ENCODE results near the gene ADD3.
A peak's percentile ranks its signal among the peaks of the same experiment; 100 is the strongest.

The ADD3 gene, protein sequence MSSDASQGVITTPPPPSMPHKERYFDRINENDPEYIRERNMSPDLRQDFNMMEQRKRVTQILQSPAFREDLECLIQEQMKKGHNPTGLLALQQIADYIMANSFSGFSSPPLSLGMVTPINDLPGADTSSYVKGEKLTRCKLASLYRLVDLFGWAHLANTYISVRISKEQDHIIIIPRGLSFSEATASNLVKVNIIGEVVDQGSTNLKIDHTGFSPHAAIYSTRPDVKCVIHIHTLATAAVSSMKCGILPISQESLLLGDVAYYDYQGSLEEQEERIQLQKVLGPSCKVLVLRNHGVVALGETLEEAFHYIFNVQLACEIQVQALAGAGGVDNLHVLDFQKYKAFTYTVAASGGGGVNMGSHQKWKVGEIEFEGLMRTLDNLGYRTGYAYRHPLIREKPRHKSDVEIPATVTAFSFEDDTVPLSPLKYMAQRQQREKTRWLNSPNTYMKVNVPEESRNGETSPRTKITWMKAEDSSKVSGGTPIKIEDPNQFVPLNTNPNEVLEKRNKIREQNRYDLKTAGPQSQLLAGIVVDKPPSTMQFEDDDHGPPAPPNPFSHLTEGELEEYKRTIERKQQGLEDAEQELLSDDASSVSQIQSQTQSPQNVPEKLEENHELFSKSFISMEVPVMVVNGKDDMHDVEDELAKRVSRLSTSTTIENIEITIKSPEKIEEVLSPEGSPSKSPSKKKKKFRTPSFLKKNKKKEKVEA

GRCh38 chr10:110007701-110008517 lies at the start of gene ADD3:
ADD3 (plus strand) TSS chr10:110007984; CDS start chr10:110100654, 92,670 bp downstream.
- DNase-seq: peak; percentile 96

GRCh38 chr10:109958059-109958458 lies 49.7 kb upstream of the ADD3 start:
- no peak for DNase-seq

DNA sequence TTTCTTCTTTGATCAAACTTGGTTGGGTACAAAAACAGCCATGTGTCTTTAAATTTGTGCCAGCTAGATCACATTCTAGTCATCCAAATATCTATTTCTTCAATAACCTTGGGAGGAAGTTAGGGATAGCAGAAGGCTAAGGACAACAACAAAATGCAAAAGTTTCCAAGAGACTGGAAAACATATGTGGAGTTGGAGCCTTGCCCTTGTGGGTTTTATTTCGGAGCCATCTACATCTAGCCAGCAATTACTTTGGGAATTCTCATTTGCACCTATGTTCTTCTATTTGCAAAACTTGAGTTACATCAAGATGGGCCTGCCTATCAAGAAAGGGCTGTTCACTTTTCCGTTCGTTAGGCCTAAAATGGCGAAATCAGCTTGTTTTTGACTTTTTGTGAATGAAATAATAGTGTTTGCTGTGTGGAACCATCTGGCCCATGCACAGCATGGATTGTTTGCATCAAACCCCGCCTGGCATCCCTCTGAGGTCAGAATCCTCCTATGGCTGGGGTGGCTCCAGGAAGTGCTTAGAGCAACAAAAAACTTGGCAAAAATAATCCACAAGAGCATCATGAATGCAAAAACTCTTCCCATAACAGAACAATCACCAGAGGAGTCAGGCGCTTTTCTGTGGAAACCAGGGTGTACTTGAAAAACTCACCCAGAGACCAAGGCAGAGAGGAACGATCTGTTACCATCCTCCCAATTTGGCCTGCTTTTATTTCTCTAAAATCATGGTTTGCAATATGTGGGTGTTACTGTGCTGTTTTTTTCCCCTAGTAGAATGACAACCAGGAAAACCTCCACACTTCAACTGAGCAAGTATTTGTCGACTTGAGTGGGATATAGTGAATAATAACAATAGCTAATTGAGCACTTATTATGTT lies 48.3 kb upstream of the ADD3 start:
- no peak for DNase-seq

GRCh38 chr10:109960682-109961081 lies 47.1 kb upstream of the ADD3 start:
- DNase-seq: no peak

GRCh38 chr10:109961174-109962001 lies 46.4 kb upstream of the ADD3 start:
- no peak for DNase-seq

- no peak for DNase-seq
Observed at GRCh38 chr10:109962247-109962646, 45.5 kb upstream of the ADD3 start.

DNA sequence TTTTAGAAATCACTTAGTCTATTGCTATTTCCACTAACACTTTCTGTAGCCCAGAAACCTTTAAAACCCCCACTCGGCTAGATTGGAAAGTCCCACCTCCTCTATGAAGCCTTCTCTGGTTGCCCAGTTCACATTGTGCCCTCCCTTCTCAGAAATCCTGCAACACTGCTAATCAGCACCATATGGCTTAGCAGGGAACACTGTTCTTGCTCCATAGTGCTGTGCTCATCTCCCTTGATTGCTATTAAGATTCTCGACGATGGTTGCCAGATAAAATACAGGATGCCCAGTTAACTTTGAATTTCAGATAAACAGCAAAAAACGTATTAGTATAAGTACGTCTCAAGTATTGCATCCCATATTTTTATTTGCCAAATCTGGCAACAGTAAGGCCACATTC lies 44.3 kb upstream of the ADD3 start:
- DNase-seq: no peak

DNA sequence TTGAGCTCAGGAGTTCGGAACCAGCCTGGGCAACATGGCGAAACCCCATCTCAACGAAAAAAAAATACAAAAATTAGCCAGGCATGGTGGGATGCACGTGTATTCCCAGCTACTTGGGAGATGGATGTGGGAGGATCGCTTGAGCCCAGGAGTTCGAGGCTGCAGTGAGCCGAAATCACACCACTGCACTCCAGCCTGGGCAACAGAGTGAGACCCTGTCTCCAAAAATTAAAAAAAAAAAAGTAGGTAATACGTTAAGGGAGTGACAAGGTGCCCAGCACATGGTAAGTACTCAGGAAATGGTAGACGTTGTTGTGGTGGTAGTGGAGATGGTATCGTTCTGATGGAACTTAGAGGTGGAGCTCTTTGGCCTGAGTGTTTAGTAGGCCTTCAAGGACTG lies 43.5 kb upstream of the ADD3 start:
- DNase-seq: no peak

GRCh38 chr10:109966961-109967738 lies 40.6 kb upstream of the ADD3 start:
- no peak for DNase-seq

GRCh38 chr10:109967739-109968088 lies 40.1 kb upstream of the ADD3 start:
- DNase-seq: no peak

DNA sequence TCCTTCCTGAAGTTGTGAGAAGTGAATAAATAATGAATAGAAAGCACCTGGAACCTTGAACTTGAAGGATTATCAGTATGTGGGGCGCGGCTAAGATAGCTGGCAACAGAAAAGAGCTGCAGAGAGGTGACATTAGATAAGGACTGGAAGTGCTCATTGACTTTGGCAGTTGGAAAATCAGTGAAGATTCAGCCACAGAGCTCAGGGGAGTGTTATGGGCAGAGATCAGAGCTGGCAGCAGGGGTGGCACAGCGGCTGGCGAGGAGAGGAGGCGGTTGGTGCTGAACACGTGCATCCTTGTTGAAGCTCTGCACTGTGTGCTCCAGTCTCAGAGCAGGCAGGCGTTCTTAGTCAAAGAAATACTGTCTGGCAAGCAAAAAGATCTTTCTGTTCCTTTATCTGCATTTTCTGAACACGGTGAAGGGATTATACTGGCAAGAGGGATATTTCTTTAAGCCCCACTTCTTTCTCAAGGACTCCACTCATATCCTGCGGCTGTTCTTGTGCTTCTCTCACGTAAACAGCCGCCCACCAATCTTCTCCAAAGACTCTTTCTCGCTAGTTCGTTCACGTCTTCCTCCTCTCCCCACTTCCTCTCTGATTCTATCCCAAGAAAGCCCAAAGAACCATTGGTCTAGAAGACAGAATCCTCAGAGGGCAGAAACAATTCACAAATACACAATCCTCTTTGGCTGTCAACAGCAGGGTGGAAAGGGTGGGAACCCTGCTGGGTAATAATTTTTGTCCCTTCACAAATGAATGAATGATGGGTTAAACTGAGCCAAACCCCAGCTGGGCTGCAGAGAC lies 38.6 kb upstream of the ADD3 start:
- DNase-seq: no peak

DNA sequence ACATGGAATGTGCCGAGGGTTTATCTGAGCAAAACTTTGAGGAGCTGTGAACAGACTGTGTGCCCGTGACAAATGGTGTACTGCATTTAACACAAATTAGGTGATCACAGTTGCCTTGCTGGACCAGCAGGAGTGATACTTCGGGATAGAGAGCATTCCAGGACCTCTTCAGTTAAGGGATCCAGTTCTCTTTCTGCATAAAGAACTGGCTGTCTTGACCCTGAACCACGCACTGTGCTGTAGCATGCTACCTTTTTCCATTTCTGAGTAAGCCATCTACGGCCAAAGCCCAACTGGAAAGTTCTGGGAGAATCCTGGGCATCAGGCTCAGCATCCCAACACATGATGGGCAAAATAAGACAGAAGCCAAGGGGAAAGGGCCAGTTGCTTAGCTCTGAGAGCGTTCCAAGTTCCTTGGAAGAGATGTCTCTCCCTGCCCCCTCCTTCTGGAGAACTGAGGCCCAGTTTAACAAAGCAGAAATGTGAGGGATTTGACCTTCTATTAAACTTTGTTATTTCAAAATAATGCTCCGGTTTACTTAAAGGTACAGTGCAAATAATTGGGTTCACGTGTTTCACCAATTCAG lies 37.9 kb upstream of the ADD3 start:
- DNase-seq: no peak

GRCh38 chr10:109971634-109972033 lies 36.1 kb upstream of the ADD3 start:
- no peak for DNase-seq

GRCh38 chr10:109972372-109973001 lies 35.3 kb upstream of the ADD3 start:
- DNase-seq: no peak

DNA sequence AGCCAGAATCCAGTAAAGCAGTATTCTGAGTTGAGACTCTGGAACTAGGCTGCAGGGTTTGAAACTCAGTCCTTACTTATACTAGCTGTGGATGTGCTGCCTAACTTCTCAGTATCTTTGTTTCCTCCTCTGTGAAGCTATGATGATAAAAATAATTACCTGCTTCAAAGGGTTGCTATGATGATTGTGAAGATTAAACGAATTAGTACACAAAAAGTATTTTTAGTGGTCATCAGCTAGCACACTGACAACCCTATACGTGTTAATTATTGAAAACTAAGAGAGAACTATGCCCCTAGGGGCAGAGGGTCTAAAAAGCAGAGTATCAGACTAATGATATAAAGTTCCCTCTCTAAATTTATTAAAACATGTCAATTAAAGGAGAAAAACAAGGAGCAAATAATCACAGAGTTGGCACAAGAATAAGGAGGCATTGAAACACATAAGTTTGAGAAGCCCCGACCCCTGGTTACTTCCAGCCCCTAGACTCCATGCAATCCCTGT lies 34.4 kb upstream of the ADD3 start:
- DNase-seq: no peak

- DNase-seq: no peak
Observed at GRCh38 chr10:109974504-109975191, 33.1 kb upstream of the ADD3 start.

DNA sequence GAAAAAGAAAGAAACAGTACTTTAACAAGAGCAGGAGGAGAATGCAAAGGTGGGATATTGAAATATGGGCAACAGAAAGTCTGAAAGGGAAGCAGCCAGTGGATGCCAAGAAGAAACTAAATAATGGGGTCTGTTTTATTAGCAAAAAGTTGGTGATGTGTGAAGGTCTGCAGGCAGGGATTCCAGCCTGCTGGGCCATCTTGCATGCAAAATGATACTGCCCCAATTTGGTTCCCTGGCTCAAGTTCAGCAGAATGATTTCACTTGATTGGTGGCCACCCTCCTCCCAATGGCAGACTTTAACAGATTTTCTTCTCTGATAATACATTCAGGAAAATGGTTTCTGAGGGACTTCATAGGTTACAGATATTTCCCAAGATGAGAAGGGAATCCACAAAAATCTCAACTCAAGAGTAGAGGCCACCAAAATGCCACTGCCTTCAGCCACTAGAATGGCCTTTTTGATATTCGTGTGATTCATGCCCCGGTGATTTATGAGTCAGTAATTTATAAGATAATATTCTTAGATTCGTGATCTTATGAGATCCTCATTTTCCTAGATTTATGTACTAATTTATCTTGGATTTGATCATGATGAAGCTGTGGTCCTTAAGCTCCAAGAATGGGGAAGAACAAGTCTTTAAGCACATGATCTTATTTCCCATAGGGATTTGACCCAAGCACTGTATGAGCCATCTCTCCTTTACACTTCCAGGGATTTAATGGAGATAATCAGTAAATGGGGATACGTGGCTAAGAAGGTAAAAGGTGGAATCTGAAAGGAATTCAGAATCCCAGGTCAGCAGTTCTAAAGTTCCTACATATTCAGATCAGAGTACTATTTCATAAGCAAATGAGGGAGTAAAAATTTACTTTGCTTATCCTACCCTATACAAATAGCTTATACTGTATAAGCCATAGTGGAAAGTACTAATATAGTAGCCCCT lies 32.3 kb upstream of the ADD3 start:
- no peak for DNase-seq

All from activated CD8-positive, alpha-beta memory T cell treated with anti-CD3 and anti-CD28 coated beads for 24 hours (primary cell).